Sigmoid colon (tissue), 7 donors: ENCODE results near the gene SDR9C7. TPM values are rescaled to one million over a fixed set of nuclear protein-coding genes. Genes with fewer than 3 reads are reported as not detected.
A peak's percentile ranks its signal among the peaks of the same experiment; 100 is the strongest.

ENCODE experiments used
- DNase-seq: peaks from one replicate; pipeline ENCODE4 v3.0.0-alpha.2; 2019
- H3K27ac ChIP-seq, 4 donors: fragments of 200-600 bp; sonication (generic); one replicate each; pipeline ENCODE4 v1.5.1; 2016 to 2019; ENCODE audit warnings: mild to moderate bottlenecking in 1 of 4
- H3K27me3 ChIP-seq, 3 donors: fragments of 200-600 bp; sonication (generic); one replicate each; pipeline ENCODE4 v1.5.1; 2019; ENCODE audit warnings: mild to moderate bottlenecking in 1 of 3
- H3K36me3 ChIP-seq, 4 donors: fragments of 200-600 bp; sonication (generic); one replicate each; pipeline ENCODE4 v1.5.1; 2016 to 2019
- H3K4me1 ChIP-seq, 4 donors: fragments of 200-600 bp; sonication (generic); one replicate each; pipeline ENCODE4 v1.5.1; 2017 to 2019
- H3K4me3 ChIP-seq, 4 donors: fragments of 200-600 bp; sonication (generic); one replicate each; pipeline ENCODE4 v1.5.1; 2017 to 2019; ENCODE audit warnings: mild to moderate bottlenecking in 2 of 4, moderate library complexity in 1 of 4
- H3K9me3 ChIP-seq, 4 donors: fragments of 200-600 bp in 3 of 4; sonication (generic) in 3 of 4; one replicate each; pipeline versions ENCODE4 v1.5.1 to v1.6.1; 2013 to 2019
- EP300 ChIP-seq, 4 donors: sonication (generic); formaldehyde crosslinking; IDR thresholded peaks; one replicate each; pipeline ENCODE4 v1.6.1; 2017; ENCODE audit warnings: antibody characterized with exemption in 4 of 4
- POLR2A ChIP-seq, 2 donors: fragments of 450-650 bp; IDR thresholded peaks; one replicate each; pipeline ENCODE4 v1.6.1; 2016; ENCODE audit warnings: antibody characterized with exemption in 2 of 2, mild to moderate bottlenecking in 2 of 2, moderate library complexity in 2 of 2
- POLR2AphosphoS5 ChIP-seq, 4 donors: sonication (generic); formaldehyde crosslinking; IDR thresholded peaks; one replicate each; pipeline ENCODE4 v1.6.1; 2017; ENCODE audit warnings: antibody characterized with exemption in 4 of 4
- WGBS, 2 donors: extraction: QIAGEN DNeasy Blood & Tissue Kit; methylation state at CpG; one replicate each; pipeline ENCODE4 v1.1.7; 2013; 5-methylcytosine and 5-hydroxymethylcytosine counted together
- intact Hi-C: fragments of 100-400 bp; cut with DNase I; formaldehyde crosslinking; loops from one replicate; pipeline ENCODE4 v1.15.1; 2023
- polyA plus RNA-seq, 3 donors: library from polyadenylated mRNA; stranded (reverse); fragments of 200-250 nt; gene quantifications; one replicate each; pipeline ENCODE4 v1.2.3, GENCODE V29; 2013
- total RNA-seq, 4 donors: library from RNA; depleted of rRNA; stranded (reverse); fragments of >200 nt; gene quantifications; one replicate each; pipeline ENCODE4 v1.1.0, GENCODE V29; 2016
- TF ChIP-seq, protein P1 (sequence below), 4 experiments: fragments of 450-650 bp in 3 of 4; fragments of 200-600 bp in 1 of 4; IDR thresholded peaks; one replicate each; pipeline ENCODE4 v1.5.1; 2016 to 2019; ENCODE audit warnings: antibody characterized with exemption in 4 of 4, mild to moderate bottlenecking in 3 of 4, moderate library complexity in 2 of 4
- donor health status: healthy with polysubstance abuse.
- donor health status: Bipolar disorder and iron deficiency.
- donor health status: healthy.

Gene SDR9C7
- total and polyA plus RNA-seq, 7 donors, result 0.03 to 0.55 TPM; not detected in 5

DNA sequence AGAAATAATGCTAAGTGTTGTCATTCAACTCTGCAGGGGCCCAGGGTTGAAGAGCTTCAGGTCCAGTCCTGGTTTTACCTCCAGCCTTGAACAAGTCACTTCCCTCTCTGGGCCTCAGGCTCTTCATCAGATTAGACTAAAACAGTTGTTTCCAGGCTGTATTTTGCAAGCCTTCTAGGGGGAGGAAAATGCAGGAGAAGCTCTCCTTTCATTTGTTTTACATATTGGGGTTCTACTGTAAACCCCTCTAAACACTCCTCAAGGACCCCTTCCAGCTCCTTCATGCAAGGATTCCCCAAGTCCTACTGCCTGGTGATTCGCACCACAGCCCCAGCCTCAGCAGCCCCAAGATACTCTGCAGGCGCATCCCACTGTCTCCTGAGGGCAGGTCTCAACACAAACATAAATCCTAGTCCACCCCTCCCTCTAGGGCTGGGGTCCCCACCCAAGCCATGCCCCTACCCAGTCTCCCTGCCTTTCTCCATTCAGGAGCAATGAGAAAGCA is 2.7 kb downstream of the SDR9C7 start:
- WGBS, 2 donors, result 83 to 87% methylated on average over 2 of the region's 2 CpGs
- H3K27me3 ChIP-seq, result no peaks in the 10 kb centered on the region
- no peaks in the 10 kb centered on the region for H3K9me3 ChIP-seq
- intact Hi-C loops, result no loop called here
- DNase-seq, result no peak
- no peak overlapping the region for H3K4me3 ChIP-seq
- H3K36me3 ChIP-seq, result no peaks in the 10 kb centered on the region
- peak overlapping the region in 2 of 4 donors; percentile 7 to 32 for H3K27ac ChIP-seq
- TF ChIP-seq EP300 (IDR thresholded peaks at IDR 0.05) (no peak), POLR2AphosphoS5 (IDR thresholded peaks at IDR 0.05) (no peak), POLR2A (IDR thresholded peaks at IDR 0.05) (no peak)
- TF ChIP-seq, protein P1, sequence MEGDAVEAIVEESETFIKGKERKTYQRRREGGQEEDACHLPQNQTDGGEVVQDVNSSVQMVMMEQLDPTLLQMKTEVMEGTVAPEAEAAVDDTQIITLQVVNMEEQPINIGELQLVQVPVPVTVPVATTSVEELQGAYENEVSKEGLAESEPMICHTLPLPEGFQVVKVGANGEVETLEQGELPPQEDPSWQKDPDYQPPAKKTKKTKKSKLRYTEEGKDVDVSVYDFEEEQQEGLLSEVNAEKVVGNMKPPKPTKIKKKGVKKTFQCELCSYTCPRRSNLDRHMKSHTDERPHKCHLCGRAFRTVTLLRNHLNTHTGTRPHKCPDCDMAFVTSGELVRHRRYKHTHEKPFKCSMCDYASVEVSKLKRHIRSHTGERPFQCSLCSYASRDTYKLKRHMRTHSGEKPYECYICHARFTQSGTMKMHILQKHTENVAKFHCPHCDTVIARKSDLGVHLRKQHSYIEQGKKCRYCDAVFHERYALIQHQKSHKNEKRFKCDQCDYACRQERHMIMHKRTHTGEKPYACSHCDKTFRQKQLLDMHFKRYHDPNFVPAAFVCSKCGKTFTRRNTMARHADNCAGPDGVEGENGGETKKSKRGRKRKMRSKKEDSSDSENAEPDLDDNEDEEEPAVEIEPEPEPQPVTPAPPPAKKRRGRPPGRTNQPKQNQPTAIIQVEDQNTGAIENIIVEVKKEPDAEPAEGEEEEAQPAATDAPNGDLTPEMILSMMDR (IDR thresholded peaks at IDR 0.05), result no peak
- peaks cover 0 to 4% (median 0%) of the 10 kb centered on the region in 4 donors for H3K4me1 ChIP-seq

DNA sequence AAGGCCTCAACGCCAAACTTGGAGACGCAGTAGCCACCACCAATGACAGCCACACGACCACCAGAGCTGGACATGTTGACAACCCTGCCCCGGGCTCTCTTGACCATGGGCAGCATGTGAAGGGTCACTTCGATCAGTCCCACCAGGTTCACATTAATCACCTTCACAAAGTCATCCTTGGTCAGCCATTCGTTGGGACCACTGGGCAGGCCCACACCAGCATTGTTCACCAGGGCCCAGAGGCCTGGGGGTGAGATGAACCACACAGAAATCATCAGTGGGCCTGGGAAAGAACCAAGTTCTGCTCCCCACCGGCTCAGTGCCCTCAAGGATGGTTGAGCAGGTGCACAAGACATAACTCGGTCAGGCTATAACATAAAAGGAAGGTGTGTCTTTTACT is 4.0 kb downstream of the SDR9C7 start:
- no peak for TF ChIP-seq POLR2A (IDR thresholded peaks at IDR 0.05)
- no peak for TF ChIP-seq EP300 (IDR thresholded peaks at IDR 0.05)
- TF ChIP-seq, protein P1 (IDR thresholded peaks at IDR 0.05), result no peak
- no peak for TF ChIP-seq POLR2AphosphoS5 (IDR thresholded peaks at IDR 0.05)
- Histone ChIP-seq H3K9me3 (no peaks in the 10 kb centered on the region), H3K4me3 (no peak overlapping the region), H3K36me3 (no peaks in the 10 kb centered on the region), H3K4me1 (peaks cover 0 to 4% (median 0%) of the 10 kb centered on the region in 4 donors), H3K27me3 (no peaks in the 10 kb centered on the region), H3K27ac (no peak overlapping the region)
- 73 to 86% methylated on average over 8 of the region's 8 CpGs for WGBS, 2 donors
- DNase-seq, result no peak
- intact Hi-C loops, result no loop called here

DNA sequence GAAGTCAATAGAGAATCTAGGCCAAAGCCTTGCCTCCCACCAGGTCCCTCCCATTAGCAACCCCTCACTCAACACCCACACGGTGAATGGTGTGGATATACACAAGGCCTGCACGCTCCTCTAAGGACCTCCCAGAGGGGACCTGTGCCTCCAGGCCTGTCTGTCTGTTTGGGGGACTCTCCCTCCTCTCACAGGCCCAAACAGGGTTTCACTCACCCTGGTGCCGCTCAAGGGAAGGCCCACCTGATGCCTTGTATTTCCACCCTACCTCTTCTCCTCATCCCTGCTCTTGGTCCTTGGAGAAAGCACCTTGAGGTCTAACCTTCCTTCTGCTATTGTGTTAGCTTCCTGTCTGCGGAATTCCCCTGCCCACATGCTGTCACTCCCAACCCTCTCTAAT is 4.4 kb downstream of the SDR9C7 start:
- DNase-seq, result no peak
- H3K27ac ChIP-seq, result no peak overlapping the region
- WGBS, 2 donors, result 94 to 95% methylated on average over 4 of the region's 4 CpGs
- no peaks in the 10 kb centered on the region for H3K9me3 ChIP-seq
- no peak overlapping the region for H3K4me3 ChIP-seq
- intact Hi-C loops, result no loop called here
- H3K4me1 ChIP-seq, result peaks cover 0 to 4% (median 0%) of the 10 kb centered on the region in 4 donors
- H3K36me3 ChIP-seq, result no peaks in the 10 kb centered on the region
- H3K27me3 ChIP-seq, result no peaks in the 10 kb centered on the region
- TF ChIP-seq POLR2A (IDR thresholded peaks at IDR 0.05) (no peak), POLR2AphosphoS5 (IDR thresholded peaks at IDR 0.05) (no peak), EP300 (IDR thresholded peaks at IDR 0.05) (no peak)
- TF ChIP-seq, protein P1 (IDR thresholded peaks at IDR 0.05), result no peak

DNA sequence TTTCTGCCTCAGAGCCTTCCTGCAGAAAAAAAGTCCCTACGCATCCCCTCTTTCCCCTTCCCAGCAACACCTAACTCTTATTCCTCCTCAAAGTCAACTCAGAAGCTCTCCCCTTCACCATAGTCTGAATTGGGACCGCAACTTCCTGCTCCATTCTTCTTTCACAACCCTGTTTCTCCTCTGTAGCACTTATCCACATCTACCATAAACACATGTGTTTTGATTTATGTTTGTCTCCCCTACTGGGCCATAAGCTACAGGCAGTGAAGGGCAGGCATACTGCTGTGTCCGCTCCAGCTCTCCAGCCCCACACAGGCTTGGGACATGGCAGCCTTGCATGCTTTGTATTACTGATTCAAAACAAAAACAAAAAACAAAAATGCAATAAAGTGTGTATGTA is 5.9 kb downstream of the SDR9C7 start:
- Histone ChIP-seq H3K4me3 (no peak overlapping the region), H3K36me3 (no peaks in the 10 kb centered on the region), H3K9me3 (no peaks in the 10 kb centered on the region), H3K27ac (no peak overlapping the region), H3K4me1 (peaks cover 0 to 4% (median 0%) of the 10 kb centered on the region in 4 donors), H3K27me3 (no peaks in the 10 kb centered on the region)
- TF ChIP-seq POLR2AphosphoS5 (IDR thresholded peaks at IDR 0.05) (no peak), POLR2A (IDR thresholded peaks at IDR 0.05) (no peak), EP300 (IDR thresholded peaks at IDR 0.05) (no peak)
- TF ChIP-seq, protein P1 (IDR thresholded peaks at IDR 0.05), result no peak
- no peak for DNase-seq
- intact Hi-C loops, result no loop called here
- 66 to 84% methylated on average over 3 of the region's 3 CpGs for WGBS, 2 donors

DNA sequence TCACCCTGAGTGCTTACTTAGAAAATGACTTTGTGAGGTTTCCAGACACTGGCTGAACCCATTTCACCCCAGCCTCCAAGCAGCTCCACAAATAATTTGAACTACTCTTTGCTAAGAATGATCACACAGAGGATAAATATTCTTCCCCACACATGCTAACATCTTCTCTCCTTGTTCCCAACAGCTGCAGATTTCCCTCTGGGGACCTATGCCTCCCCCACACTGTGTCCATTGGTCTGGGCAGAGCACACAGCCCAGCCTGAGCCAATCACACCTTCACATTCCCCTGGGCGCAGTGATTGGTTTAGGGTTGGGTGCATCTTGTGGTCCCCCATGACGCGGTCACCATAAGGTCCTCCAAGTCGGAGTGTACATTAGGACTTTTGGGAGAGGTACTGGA is 6.9 kb downstream of the SDR9C7 start:
- intact Hi-C loops, result no loop called here
- no peak for TF ChIP-seq EP300 (IDR thresholded peaks at IDR 0.05)
- TF ChIP-seq, protein P1 (IDR thresholded peaks at IDR 0.05), result no peak
- TF ChIP-seq POLR2A (IDR thresholded peaks at IDR 0.05), result no peak
- no peak for TF ChIP-seq POLR2AphosphoS5 (IDR thresholded peaks at IDR 0.05)
- no peak overlapping the region for H3K4me3 ChIP-seq
- DNase-seq, result no peak
- H3K36me3 ChIP-seq, result no peaks in the 10 kb centered on the region
- WGBS, 2 donors, result 93 to 95% methylated on average over 4 of the region's 4 CpGs
- H3K4me1 ChIP-seq, result peaks cover 0 to 4% (median 0%) of the 10 kb centered on the region in 4 donors
- H3K27ac ChIP-seq, result no peak overlapping the region
- H3K9me3 ChIP-seq, result no peaks in the 10 kb centered on the region
- no peaks in the 10 kb centered on the region for H3K27me3 ChIP-seq
